ENCODE data around the gene ENPEP. TPM values are rescaled to one million over a fixed set of nuclear protein-coding genes. Genes with fewer than 3 reads are reported as not detected.
A peak's percentile ranks its signal among the peaks of the same experiment; 100 is the strongest.

The ENPEP gene
- total RNA-seq, 2 donors from 2014 or later: 0.05 to 0.28 TPM

DNA sequence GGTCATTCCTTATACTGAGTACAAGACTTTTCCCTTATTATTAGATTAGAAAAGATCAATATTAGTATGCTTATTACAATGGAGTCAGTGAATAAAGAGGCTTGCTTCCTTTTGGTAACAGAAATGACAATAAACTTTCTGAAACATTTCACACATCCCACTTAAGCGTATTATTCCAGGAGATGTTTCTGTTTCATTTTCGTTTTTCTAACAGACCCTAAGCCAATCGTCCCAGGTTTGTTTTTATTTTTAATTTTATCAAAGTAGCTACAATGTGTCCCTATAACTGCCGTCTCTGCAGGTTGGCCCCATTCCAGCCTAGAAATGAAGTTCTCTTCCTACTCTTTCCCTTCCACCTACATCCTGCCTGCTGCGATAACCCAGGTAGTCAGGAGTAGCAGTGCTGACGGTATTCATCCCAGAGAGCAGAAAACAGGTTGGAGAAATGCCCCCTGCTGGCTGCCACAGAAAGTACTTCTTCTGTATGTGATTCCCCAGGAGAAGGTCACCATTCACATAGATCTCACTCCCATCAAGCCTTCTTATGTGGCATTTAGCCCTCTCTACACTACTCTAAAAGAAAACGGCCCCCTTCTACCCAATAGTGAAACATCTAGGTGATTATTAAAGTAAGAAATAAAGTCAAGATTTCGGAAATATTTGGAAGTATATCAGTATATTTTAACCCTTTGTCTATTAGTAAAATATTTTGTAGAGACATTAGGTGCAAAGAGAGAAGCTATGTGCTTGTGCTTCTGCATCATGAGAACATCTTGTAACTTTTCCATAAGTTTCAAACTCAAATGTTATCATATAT is 40.4 kb downstream of the ENPEP start:
- Mint-ChIP-seq H3K36me3 (no peaks in the 10 kb centered on the region), H3K4me1 (ENCODE audit: low read depth in 2 of 2) (peaks cover 5 to 7% of the 10 kb centered on the region in 2 donors), H3K27ac (peak overlapping the region; percentile 5 to 89), H3K4me3 (peak overlapping the region; percentile 89), H3K27me3 (peaks cover 7 to 19% of the 10 kb centered on the region in 2 donors), H3K9me3 (no peaks in the 10 kb centered on the region)
- ATAC-seq: peak; percentile 83 to 88
- DNase-seq (ENCODE audit: low spot score): peak; percentile 77

DNA sequence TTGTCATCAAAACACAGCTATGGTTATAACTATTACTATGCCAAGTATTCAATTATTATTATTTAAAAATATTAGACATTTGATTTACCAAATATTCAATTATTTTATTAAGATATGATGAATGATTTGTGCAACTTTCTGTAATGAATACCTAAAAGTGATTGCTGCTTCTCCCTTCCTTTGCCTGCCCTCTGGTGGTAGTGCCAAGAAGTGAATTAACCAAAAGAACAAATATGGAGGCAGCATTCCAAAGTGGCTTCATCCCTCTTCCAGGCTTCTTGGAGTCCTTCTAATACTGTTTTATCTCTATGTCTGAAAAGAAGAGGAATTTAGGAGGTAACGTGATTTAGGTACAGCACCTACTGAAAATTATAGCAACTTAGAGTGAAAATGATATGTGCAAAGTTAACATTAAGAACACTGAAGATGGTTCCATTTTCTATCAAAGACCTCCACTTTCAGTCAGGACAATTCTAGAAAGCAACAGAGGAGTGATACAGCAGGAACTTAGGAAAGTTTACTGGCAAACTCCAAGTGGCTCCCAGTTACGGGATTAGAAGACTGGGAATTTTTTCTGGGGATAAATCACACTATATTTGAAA is 43.0 kb downstream of the ENPEP start:
- ATAC-seq (no peak), DNase-seq (ENCODE audit: low spot score) (no peak)
- Mint-ChIP-seq H3K4me1 (ENCODE audit: low read depth in 2 of 2) (peaks cover 5 to 7% of the 10 kb centered on the region in 2 donors), H3K4me3 (no peak overlapping the region), H3K36me3 (no peaks in the 10 kb centered on the region), H3K27me3 (peaks cover 18 to 39% of the 10 kb centered on the region in 2 donors), H3K9me3 (no peaks in the 10 kb centered on the region), H3K27ac (no peak overlapping the region)

GRCh38 chr4:110520886-110521285 is 44.9 kb downstream of the ENPEP start:
- Mint-ChIP-seq H3K27ac (no peak overlapping the region), H3K4me3 (no peak overlapping the region), H3K36me3 (no peaks in the 10 kb centered on the region), H3K4me1 (ENCODE audit: low read depth in 2 of 2) (peaks cover under 1 to 3% of the 10 kb centered on the region in 2 donors), H3K27me3 (peaks cover 20 to 39% of the 10 kb centered on the region in 2 donors), H3K9me3 (no peaks in the 10 kb centered on the region)
- ATAC-seq: no peak
- no peak for DNase-seq (ENCODE audit: low spot score)

GRCh38 chr4:110526589-110526988 is 50.6 kb downstream of the ENPEP start:
- H3K27ac Mint-ChIP-seq: no peak overlapping the region
- peak overlapping the region; percentile 53 for H3K4me3 Mint-ChIP-seq
- no peak for ATAC-seq
- no peaks in the 10 kb centered on the region for H3K9me3 Mint-ChIP-seq
- H3K27me3 Mint-ChIP-seq: peaks cover 24 to 41% of the 10 kb centered on the region in 2 donors
- peaks cover 0 to 6% of the 10 kb centered on the region in 2 donors for H3K4me1 Mint-ChIP-seq (ENCODE audit: low read depth in 2 of 2)
- no peaks in the 10 kb centered on the region for H3K36me3 Mint-ChIP-seq
- DNase-seq (ENCODE audit: low spot score): no peak

- Mint-ChIP-seq H3K36me3 (no peaks in the 10 kb centered on the region), H3K27ac (no peak overlapping the region), H3K4me1 (ENCODE audit: low read depth in 2 of 2) (peaks cover 0 to 6% of the 10 kb centered on the region in 2 donors), H3K9me3 (no peaks in the 10 kb centered on the region), H3K4me3 (no peak overlapping the region), H3K27me3 (peaks cover 24 to 45% of the 10 kb centered on the region in 2 donors)
- peak in 1 of 2 donors; percentile 80 for ATAC-seq
- no peak for DNase-seq (ENCODE audit: low spot score)
Observed at GRCh38 chr4:110527156-110527555, 51.2 kb downstream of the ENPEP start.

GRCh38 chr4:110532901-110533589 is 57.1 kb downstream of the ENPEP start:
- no peak for DNase-seq (ENCODE audit: low spot score)
- Mint-ChIP-seq H3K4me1 (ENCODE audit: low read depth in 2 of 2) (no peaks in the 10 kb centered on the region), H3K27ac (no peak overlapping the region), H3K36me3 (no peaks in the 10 kb centered on the region), H3K9me3 (no peaks in the 10 kb centered on the region), H3K27me3 (peaks cover 13 to 45% of the 10 kb centered on the region in 2 donors), H3K4me3 (no peak overlapping the region)
- ATAC-seq: no peak

GRCh38 chr4:110533590-110533910 is 57.6 kb downstream of the ENPEP start:
- Mint-ChIP-seq H3K27ac (no peak overlapping the region), H3K27me3 (peaks cover 16 to 46% of the 10 kb centered on the region in 2 donors), H3K4me3 (no peak overlapping the region), H3K4me1 (ENCODE audit: low read depth in 2 of 2) (no peaks in the 10 kb centered on the region), H3K36me3 (no peaks in the 10 kb centered on the region), H3K9me3 (no peaks in the 10 kb centered on the region)
- ATAC-seq (no peak), DNase-seq (ENCODE audit: low spot score) (no peak)

GRCh38 chr4:110533940-110534339 is 58.0 kb downstream of the ENPEP start:
- Mint-ChIP-seq H3K9me3 (no peaks in the 10 kb centered on the region), H3K36me3 (no peaks in the 10 kb centered on the region), H3K4me3 (peak overlapping the region; percentile 4), H3K27ac (no peak overlapping the region), H3K4me1 (ENCODE audit: low read depth in 2 of 2) (no peaks in the 10 kb centered on the region), H3K27me3 (peaks cover 18 to 46% of the 10 kb centered on the region in 2 donors)
- DNase-seq (ENCODE audit: low spot score): no peak
- ATAC-seq: no peak

DNA sequence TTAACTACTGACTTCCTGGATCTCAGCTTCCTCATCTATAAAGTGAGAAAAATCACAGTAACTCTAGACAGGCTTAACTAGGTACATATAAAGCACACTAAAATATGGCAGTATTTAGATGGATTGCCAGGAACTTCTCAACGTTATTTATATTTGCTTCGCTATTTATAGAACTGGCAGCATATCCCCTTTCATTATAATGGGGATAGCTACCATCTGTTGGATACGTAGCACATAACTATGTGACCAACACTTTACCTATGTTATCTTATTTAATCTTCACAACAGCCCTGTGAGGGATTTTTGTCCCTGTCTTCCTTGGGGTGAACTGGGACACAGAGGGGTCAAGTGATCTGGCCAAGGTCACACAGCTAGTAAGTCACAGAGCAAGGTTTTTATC is 64.6 kb downstream of the ENPEP start:
- no peak overlapping the region for H3K27ac Mint-ChIP-seq
- H3K4me1 Mint-ChIP-seq (ENCODE audit: low read depth in 2 of 2): no peaks in the 10 kb centered on the region
- H3K4me3 Mint-ChIP-seq: no peak overlapping the region
- H3K9me3 Mint-ChIP-seq: no peaks in the 10 kb centered on the region
- DNase-seq (ENCODE audit: low spot score) (no peak), ATAC-seq (no peak)
- peaks cover 24 to 49% of the 10 kb centered on the region in 2 donors for H3K27me3 Mint-ChIP-seq
- no peaks in the 10 kb centered on the region for H3K36me3 Mint-ChIP-seq

DNA sequence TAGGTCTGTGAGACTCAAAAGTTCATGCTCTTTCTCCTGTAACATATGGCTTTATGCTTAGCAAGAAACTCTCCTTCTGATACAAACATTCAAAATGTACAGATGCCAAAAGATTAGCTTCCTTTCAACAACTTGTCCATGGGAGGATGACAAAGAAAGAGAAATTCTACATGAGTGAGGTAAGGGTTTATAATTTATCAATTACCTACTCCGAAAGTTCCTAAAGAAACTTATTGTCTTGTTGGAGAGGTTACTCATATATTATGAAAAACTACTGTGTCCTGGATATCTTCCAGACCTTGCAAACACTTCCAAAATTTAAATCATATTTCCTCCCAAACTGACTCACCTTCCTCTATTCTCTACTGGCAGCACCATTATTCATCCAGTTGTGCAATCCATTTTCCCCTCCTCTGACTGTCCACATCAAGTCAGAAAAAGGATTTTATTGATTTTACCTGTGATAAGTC is 65.1 kb downstream of the ENPEP start:
- peaks cover 25 to 54% of the 10 kb centered on the region in 2 donors for H3K27me3 Mint-ChIP-seq
- no peak overlapping the region for H3K4me3 Mint-ChIP-seq
- H3K9me3 Mint-ChIP-seq: no peaks in the 10 kb centered on the region
- ATAC-seq (no peak), DNase-seq (ENCODE audit: low spot score) (no peak)
- H3K36me3 Mint-ChIP-seq: no peaks in the 10 kb centered on the region
- H3K4me1 Mint-ChIP-seq (ENCODE audit: low read depth in 2 of 2): no peaks in the 10 kb centered on the region
- H3K27ac Mint-ChIP-seq: no peak overlapping the region

GRCh38 chr4:110543577-110543976 is 67.6 kb downstream of the ENPEP start:
- H3K27ac Mint-ChIP-seq: no peak overlapping the region
- no peaks in the 10 kb centered on the region for H3K36me3 Mint-ChIP-seq
- ATAC-seq: no peak
- H3K4me1 Mint-ChIP-seq (ENCODE audit: low read depth in 2 of 2): no peaks in the 10 kb centered on the region
- no peak overlapping the region for H3K4me3 Mint-ChIP-seq
- no peak for DNase-seq (ENCODE audit: low spot score)
- H3K9me3 Mint-ChIP-seq: no peaks in the 10 kb centered on the region
- peaks cover 20 to 52% of the 10 kb centered on the region in 2 donors for H3K27me3 Mint-ChIP-seq

- peaks cover 22 to 57% of the 10 kb centered on the region in 2 donors for H3K27me3 Mint-ChIP-seq
- DNase-seq (ENCODE audit: low spot score): no peak
- no peaks in the 10 kb centered on the region for H3K4me1 Mint-ChIP-seq (ENCODE audit: low read depth in 2 of 2)
- ATAC-seq: no peak
- no peak overlapping the region for H3K27ac Mint-ChIP-seq
- H3K4me3 Mint-ChIP-seq: no peak overlapping the region
- H3K36me3 Mint-ChIP-seq: no peaks in the 10 kb centered on the region
- H3K9me3 Mint-ChIP-seq: no peaks in the 10 kb centered on the region
Observed at GRCh38 chr4:110544594-110544993, 68.6 kb downstream of the ENPEP start.

DNA sequence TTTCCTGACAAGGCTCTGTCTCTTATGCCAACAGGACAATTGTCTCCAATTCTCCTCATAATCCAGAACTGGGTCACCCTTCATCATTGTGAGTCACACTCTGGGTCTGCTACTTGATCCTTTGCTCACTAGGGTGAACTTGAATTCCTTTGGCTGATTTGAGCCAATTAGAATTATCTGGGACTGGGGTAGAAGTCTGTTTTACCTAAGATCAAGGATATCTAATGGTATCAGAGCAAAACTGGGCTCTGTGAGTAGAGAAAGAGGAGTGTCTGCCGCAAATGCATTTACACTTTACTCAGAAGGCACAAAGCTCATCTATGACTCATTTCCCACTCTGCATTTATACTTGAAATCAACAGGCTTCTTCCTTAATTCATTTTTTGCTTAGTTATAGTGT is 74.3 kb downstream of the ENPEP start:
- Mint-ChIP-seq H3K4me1 (ENCODE audit: low read depth in 2 of 2) (no peaks in the 10 kb centered on the region), H3K27ac (no peak overlapping the region), H3K27me3 (peaks cover 19 to 54% of the 10 kb centered on the region in 2 donors), H3K4me3 (no peak overlapping the region), H3K9me3 (no peaks in the 10 kb centered on the region), H3K36me3 (no peaks in the 10 kb centered on the region)
- no peak for ATAC-seq
- no peak for DNase-seq (ENCODE audit: low spot score)

DNA sequence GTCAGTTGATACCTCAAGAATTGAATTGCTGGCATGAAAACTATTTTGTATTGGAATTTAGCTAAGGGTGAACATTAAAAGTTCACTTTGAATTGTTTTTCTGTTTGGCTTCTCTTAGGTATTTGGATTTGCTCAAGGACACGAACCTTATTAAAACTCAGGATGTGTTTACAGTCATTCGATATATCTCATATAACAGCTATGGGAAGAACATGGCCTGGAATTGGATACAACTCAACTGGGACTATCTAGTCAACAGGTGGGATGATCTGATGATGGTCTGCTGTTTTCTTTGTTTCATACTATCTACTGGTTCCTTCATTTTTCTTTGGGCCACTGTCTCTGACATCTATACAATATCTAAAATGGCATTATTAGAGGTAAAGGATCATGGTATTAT is 77.2 kb downstream of the ENPEP start:
- no peak overlapping the region for H3K4me3 Mint-ChIP-seq
- H3K9me3 Mint-ChIP-seq: no peaks in the 10 kb centered on the region
- DNase-seq (ENCODE audit: low spot score): no peak
- no peaks in the 10 kb centered on the region for H3K4me1 Mint-ChIP-seq (ENCODE audit: low read depth in 2 of 2)
- ATAC-seq: no peak
- H3K27me3 Mint-ChIP-seq: peaks cover 13 to 42% of the 10 kb centered on the region in 2 donors
- no peaks in the 10 kb centered on the region for H3K36me3 Mint-ChIP-seq
- no peak overlapping the region for H3K27ac Mint-ChIP-seq

Data from natural killer cell treated with Interleukin-12 subunit alpha and Interleukin-12 subunit beta and Interleukin-15 and Interleukin-18, amount 100 ng/mL, for 72 hours (primary cell).